GM12874 (cell line): ENCODE measurements around the gene SLCO3A1.

Experiments
- TF ChIP-seq, protein P1 (sequence below): IDR thresholded peaks from 2 replicates; pipeline ENCODE4 v1.5.1; 2011; ENCODE audit warnings: low read depth, mild to moderate bottlenecking, control low read depth, low read length, moderate library complexity; ENCODE audit not compliant: insufficient read depth

The SLCO3A1 gene

DNA sequence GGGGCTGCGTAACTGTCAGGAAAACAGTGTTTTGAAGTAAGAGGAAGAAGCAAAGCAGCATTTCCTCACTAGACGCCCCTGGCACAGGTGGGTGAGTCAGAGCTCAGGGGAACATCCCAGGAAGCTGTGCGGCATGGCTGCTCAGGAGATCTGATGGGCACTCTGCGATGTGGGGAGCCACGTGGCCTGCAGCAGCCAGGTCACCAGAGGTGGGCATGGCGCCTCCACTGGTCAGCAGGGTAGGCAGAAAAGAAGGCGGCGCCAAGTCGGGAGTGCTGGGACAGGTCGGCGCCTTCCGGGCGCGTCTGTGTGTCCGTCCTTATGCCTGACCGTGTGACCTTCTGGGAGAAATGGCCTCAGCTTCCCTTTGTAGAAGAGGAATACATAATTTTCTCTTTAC is 290.3 kb downstream of the SLCO3A1 start:
- TF ChIP-seq, protein P1, sequence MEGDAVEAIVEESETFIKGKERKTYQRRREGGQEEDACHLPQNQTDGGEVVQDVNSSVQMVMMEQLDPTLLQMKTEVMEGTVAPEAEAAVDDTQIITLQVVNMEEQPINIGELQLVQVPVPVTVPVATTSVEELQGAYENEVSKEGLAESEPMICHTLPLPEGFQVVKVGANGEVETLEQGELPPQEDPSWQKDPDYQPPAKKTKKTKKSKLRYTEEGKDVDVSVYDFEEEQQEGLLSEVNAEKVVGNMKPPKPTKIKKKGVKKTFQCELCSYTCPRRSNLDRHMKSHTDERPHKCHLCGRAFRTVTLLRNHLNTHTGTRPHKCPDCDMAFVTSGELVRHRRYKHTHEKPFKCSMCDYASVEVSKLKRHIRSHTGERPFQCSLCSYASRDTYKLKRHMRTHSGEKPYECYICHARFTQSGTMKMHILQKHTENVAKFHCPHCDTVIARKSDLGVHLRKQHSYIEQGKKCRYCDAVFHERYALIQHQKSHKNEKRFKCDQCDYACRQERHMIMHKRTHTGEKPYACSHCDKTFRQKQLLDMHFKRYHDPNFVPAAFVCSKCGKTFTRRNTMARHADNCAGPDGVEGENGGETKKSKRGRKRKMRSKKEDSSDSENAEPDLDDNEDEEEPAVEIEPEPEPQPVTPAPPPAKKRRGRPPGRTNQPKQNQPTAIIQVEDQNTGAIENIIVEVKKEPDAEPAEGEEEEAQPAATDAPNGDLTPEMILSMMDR: no peak

DNA sequence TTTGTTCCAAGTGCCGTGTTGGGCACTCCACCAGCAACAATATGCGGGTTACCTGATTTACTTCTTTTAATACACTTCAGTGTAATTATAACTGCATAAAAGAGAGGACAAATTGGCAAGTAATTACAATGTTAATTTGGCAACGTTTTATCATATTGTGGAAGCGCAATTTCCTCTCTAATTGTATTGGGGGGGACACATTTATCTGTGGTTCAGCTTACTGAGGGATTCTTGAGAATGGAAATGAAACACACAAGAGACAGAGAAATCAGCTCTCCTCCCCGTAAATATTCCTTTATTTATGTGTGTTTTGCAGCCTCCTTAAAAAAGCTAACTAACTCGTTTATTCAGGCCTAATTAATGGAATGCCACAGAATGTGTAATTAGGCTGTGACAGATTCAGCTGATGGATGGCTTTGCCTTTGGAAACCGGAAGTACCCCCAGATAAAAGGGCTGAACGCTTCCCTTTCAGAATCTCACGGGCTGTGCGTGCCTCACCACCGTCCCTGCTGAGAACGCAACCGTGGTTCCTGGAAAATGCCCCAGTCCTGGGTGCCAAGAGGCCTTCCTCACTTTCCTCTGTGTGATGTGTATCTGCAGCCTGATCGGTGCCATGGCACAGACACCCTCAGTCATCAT is 293.1 kb downstream of the SLCO3A1 start:
- TF ChIP-seq, protein P1: no peak

DNA sequence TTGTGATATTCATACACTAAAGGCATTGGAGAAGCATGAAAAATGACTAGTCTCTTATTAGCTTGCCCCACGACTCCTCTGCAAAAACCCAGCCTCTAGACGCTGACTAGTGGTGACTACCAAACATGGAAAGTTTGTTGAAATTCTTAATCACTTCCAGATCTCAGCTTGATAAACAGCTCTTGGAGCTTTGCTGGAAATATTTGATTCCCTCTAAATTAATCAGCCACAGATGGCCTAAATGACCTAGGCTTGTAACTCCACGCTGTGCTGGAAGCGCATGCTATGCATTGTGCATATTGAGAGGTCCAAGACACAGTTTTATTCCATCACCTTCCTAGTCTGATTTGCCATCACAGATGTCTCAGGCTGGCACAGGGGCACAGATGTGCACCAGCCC is 295.5 kb downstream of the SLCO3A1 start:
- TF ChIP-seq, protein P1: no peak

DNA sequence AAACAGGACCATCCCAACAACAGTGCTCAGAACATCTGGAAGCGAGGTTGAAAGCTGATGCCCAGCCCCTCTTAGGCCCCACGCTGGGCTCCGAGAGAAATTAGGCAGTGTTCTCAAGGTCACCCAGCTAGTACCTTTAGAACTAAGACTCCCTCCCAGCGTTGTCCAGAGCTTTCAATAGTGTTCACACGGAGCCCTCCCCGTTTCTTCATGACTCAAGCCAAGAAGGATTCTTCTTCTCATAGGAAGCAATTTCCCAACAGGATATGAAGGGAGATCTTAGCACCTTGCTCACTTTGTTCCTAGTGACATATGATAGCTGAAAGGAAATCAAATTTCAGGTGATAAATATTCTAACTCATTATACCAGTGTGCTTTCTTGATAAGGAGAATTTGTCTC is 296.0 kb downstream of the SLCO3A1 start:
- TF ChIP-seq, protein P1: no peak

DNA sequence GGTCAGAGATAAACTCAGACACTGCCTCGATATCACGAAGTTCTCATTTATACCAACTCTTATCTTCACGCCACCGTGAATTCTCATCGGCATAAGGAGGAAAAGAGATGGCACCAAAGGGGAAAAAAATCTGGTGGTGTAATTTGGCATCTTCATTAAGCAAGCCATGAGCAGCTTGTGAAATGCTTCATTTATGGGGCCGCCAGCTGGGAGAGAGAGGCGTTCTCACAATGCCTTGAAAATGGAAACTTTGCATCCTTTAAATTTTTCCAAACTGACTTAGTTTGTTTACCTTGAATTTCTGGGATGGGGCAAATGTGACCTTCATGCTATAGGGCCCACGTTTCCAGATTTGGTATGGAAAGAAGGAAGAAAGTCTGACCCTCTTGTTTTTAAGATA is 297.7 kb downstream of the SLCO3A1 start:
- TF ChIP-seq, protein P1: no peak

DNA sequence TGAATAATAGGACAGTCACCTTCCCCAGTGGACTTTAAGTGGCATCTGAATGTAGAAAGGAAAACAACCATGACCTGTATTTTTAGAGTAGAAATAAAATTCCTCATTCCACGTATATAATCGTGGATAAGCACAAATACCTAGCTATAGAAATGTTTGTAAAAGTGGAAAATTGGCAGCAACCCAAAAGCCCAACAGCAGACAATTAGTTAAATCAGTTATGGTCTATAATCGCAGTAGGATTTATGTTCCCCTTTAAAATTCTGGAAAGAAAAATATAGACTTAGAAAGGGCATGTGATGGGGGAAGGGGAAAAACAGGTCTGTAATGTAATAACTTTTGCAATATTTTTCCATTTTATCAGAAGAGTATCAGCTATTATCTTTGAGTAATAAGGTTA is 298.2 kb downstream of the SLCO3A1 start:
- TF ChIP-seq, protein P1: no peak

DNA sequence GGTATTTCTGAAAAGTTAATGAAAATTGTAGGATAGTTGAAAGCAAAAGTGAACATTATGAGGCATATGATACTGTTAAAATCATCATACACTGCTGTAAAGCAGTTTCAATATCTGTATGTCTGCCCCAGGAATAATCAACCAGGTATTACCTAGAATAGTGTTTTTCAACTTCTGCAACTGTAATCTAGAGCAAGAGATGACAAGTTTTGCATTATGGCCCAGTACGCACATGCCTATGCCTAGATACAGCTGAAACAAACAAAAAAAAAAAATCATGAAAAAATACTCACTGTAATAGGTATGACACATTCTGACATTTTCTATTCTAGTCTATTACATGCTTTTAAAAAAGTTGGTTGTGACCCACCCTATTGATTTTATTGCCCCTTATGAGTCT is 299.5 kb downstream of the SLCO3A1 start:
- TF ChIP-seq, protein P1: no peak
